Measurements from ENCODE around the gene HGFAC.

The HGFAC gene

DNA sequence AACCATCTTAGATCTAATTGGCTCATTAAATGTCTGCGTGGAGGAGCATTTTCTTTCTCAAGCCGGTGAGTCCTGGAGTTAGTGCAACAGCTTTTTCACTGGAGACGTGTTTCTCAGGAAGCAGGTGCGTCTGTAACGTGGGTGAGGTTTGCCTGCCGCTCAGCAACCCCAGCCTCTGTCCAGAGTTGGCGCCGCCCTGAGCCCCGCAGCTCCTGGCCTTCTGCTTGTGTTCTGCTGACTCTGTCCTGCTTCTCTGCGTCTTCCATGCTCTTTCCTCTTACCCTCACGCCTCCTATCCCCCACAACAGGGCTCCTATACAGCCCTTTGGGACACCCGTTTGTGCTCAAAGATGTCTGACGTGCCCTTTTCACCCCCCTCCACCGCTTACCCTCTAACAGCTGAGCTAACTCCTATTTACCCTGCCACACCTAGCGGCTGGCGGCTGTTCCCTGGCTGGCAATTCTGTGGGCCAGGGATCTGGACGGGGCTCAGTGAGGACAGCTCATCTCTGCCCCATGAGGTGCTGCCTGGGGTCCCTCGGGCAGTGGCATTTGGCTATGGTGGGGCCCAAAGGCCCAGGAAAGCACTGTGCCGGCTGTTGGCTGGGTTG, 40.1 kb downstream of the HGFAC start:
- DNase-seq (ENCODE audit: extremely low spot score, insufficient read length, low read depth), result no peak
- no peak for FAIRE-seq

DNA sequence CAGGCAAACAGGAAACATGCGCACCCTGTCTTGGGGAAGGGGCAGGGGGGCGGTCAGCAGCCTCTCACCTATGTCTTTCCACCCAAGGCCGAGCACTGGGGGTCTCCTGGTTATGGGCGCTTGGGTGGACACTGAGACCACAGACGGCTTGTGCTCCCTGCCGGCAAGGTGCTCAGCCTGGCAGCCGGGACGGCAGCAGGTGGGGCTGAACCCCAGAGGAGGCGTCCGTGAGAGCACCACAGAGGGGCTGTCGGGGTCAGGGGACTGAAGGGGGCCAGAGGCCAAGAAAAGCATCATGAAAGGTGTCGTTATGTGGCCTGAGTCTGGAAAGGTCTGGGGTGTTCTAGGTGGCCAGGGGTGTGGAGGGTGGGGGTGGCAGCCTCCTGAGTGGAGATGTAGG, 40.9 kb downstream of the HGFAC start:
- DNase-seq (ENCODE audit: extremely low spot score, insufficient read length, low read depth) (no peak), FAIRE-seq (no peak)

- no peak for FAIRE-seq
Measured at GRCh38 chr4:3483471-3483921, 41.7 kb downstream of the HGFAC start.

DNA sequence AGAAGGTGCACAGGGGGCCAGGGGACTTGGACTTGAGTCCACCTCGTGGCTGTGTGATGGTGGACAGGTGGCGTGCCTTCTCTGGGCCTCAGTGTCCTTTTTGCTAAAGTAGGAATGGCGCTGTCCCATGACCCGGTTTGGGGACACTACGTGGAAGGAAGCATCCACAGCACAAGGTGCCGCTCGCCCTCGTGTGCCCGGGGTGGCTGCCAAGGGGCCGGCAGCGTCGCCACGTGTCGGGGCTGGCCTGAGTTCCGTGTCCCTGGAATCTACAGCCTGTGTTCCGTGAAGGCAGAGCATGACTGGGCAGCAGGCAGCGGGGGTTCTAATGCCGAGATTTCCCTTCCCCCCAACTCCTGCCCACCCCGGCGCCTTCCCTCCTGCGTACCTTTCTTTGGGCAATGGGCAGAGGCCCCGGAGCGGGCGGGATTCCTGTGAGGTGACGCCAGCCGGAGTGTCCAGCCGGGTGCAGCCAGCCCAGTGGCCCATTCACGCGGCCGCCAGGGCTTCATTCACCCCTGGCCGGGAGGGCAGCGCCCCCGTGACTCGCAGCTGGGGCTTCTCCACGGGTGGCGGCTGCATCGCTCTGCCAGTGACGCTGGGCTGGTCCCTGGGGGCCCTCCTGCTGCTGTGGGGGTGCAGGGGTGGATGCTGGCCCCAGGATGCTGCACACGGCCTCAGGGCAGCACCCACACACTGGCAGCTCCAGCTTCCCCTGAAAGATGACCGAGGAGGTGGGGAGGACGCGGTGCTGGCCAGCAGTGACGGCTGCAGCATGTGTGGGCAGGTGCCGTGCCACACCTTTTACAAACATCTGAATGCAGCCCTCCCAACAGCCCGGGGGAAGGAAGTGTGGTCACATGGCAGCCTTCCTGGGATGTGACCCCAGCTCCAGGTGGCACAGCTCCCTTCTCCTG, 42.5 kb downstream of the HGFAC start:
- DNase-seq (ENCODE audit: extremely low spot score, insufficient read length, low read depth) (no peak), FAIRE-seq (no peak)

More at GRCh38 chr4:3483471-3483921, 41.7 kb downstream of the HGFAC start:
- no peak for DNase-seq (ENCODE audit: extremely low spot score, insufficient read length, low read depth)

GRCh38 chr4:3485011-3485791, 43.4 kb downstream of the HGFAC start:
- FAIRE-seq, result peak; percentile 61

GRCh38 chr4:3485886-3486540, 44.2 kb downstream of the HGFAC start:
- DNase-seq (ENCODE audit: extremely low spot score, insufficient read length, low read depth) (no peak), FAIRE-seq (no peak)

More at GRCh38 chr4:3485011-3485791, 43.4 kb downstream of the HGFAC start:
- DNase-seq (ENCODE audit: extremely low spot score, insufficient read length, low read depth), result no peak

DNA sequence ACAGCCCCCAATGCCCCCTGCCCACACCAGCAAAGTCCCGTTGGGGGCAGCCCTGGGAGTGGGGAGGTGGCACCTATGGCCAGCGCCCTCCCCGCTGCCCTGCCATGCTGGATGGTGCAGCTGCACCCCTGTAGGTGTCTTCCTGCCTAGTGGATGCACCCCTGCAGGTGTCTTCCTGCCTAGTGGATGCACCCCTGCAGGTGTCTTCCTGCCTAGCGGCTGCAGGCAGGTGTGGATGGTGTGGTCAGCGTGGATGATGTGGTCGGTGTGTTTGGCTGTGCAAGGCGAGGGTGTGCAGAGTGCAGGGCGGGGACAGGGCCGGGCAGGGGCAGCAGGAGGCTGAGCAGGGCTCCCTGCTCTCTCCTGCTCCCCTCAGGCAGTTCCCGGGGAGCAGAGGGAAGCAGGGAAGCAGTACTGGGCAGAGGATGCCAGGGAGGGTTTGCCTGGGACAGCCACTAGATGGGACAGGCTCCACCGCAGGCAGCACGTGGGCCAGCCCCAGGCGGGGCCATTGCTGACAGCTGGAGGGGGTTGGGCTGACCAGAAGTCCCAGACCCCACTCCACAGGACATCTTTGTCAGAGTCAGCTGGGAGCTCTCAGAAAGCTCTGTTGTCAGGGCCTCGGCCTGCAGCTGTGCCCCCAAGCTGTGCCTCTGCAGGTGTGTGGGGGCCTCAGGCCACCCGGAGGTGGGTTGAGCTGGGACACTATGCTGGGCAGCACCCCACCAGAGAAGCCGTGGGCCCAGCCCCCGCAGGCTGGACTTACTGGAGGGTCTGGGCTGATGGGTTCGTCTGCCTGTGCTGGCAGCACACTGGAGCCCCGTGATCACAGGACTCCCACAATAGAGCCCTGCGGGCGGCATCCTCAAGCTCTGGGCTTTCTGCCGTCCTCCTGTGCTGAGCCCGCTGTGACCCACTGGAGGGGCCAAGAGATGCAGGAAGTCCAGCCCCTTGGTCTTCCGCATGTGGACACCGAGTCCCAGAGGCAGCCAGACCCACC, 45.1 kb downstream of the HGFAC start:
- no peak for FAIRE-seq
- no peak for DNase-seq (ENCODE audit: extremely low spot score, insufficient read length, low read depth)

DNA sequence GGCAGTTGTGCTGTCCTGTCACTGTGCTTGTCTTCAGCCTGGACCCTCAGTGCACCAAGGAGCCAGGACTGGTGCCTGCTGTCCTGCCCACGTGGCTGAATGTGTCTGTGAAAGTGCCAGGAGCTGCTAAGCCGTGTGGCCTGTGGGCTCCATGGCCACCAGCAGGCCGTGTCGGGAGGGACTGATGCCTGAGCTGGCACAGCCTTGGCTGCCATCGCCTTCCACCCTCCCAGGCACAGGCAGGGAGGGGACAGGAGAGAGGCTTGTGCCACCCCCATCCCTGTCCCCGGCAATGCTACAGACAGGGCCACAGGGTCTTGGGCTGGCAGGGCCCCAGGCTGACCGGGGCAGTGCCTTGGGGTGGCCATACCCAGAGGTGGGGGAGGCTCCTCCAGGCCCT, 46.1 kb downstream of the HGFAC start:
- FAIRE-seq (no peak), DNase-seq (ENCODE audit: extremely low spot score, insufficient read length, low read depth) (no peak)

DNA sequence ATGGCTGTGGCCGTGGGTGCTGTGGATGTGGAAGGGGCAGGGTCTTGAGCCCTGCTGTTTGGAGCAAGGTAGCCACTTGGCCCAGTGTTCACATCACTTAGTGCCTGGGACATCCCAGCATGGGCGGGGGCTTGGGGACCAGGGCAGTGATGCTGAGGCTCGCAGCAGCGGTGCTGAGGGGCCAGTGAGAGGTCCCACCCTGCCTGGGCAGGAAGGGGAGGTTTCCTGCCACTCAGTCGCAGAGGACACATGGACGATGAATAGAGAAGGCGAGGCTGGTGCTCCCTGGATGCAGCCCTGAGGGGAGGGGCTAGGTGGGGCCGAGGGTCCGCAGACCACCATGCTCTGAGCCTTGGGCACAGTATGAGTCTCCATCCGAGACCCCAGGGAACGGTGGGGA, 47.1 kb downstream of the HGFAC start:
- DNase-seq (ENCODE audit: extremely low spot score, insufficient read length, low read depth) (no peak), FAIRE-seq (no peak)

- FAIRE-seq, result no peak
- no peak for DNase-seq (ENCODE audit: extremely low spot score, insufficient read length, low read depth)
Measured at GRCh38 chr4:3489451-3489962, 47.7 kb downstream of the HGFAC start.

DNA sequence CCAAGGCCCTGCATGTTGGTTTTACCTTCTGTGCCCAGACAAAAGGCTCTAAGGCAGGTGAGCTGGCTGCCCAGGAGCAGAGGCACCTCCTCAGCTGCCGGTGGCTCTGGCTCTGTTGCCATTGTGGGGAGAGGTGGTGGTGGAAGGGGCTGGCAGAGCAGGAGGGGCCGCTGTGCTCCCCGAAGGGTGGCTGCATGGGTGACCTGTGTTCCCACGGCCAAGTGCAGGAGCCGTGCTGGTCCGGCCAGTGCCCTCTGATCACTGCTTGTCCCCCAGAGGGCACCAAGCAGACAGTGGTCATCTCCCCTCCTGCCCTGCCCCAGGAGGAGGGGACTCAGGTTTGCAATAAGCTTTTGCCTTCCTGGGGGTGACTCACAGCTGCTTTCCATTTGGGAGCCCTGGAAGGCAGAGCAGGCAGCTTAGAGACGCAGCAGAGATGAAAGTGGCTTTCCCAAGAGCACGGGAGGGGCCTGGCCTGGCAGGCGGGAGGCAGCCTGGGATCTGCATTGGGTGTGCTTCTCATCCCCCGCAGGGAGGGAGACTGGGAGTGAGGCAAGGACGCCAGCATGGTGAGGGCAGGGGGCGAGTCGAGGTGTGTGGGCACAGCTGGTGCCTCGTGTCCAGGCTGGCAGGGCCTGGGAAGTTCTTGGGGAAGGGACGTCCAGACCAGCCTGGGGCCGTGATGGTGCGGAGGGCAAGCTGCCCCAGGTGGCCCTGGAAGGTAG, 50.1 kb downstream of the HGFAC start:
- no peak for FAIRE-seq
- DNase-seq (ENCODE audit: extremely low spot score, insufficient read length, low read depth), result no peak

DNA sequence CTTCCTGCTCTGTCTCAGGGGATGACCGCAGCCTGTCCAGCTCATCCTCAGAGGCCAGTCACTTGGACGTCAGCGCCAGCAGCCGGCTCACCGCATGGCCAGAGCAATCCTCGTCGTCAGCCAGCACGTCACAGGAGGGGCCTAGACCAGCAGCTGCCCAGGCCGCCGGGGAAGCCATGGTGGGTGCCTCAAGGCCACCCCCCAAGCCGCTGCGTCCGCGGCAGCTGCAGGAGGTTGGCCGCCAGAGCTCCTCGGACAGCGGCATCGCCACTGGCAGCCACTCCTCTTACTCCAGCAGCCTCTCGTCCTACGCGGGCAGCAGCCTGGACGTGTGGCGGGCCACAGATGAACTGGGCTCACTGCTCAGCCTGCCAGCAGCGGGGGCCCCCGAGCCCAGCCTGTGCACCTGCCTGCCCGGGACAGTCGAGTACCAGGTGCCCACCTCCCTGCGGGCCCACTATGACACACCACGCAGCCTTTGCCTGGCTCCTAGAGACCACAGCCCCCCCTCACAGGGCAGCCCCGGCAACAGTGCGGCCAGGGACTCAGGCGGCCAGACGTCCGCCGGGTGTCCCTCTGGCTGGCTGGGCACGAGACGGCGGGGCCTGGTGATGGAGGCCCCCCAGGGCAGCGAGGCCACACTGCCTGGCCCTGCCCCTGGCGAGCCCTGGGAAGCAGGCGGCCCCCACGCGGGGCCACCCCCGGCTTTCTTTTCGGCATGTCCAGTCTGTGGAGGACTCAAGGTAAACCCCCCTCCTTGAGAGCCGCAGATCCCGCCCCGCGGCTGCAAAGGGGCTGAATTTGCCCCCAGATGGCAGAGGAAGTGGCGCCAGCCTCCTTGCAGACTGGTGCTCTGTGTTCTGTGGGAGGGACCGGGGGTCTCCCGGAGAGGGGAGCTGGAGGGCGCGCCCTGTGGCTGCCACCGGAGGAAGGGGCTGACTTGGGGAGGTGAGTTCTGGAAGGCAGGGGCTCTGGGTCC, 51.3 kb downstream of the HGFAC start:
- DNase-seq (ENCODE audit: extremely low spot score, insufficient read length, low read depth) (no peak), FAIRE-seq (no peak)

DNA sequence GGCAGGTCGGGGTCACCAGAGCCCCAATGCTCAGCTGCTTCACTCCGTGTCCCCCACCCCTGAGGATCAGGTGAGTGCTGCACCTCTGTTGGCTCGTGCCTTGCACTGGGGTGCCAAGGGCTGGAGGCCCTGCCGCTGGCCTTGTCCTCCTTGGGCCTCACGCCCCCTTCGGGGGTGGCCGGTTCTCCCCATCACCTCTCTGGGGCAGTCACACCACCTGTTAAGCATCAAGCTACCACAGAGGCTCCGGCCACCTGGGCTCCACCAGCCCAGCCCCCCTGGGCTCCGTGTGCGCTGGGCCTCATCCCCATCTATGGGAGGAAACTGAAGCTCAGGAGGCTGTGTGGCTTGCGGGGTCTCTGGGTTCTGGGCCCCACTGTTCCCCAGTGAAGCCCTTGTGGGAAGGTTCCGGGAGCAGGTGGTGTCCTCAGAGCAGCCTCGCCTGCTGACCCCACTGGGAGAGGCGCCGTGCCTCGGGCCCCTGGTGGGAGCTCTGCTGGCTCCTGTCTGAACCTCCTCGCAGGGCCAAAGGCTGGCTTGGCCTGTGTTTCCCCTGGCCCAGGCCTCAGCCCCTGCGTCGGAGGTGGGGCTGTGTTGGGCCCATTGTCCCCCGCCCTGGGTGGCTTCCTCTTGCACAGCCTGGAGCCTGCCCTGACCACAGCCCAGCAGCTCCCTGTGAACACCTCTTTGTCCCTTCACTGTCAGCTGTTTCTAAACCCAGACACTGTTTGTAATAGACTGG, 52.1 kb downstream of the HGFAC start:
- FAIRE-seq, result no peak

DNA sequence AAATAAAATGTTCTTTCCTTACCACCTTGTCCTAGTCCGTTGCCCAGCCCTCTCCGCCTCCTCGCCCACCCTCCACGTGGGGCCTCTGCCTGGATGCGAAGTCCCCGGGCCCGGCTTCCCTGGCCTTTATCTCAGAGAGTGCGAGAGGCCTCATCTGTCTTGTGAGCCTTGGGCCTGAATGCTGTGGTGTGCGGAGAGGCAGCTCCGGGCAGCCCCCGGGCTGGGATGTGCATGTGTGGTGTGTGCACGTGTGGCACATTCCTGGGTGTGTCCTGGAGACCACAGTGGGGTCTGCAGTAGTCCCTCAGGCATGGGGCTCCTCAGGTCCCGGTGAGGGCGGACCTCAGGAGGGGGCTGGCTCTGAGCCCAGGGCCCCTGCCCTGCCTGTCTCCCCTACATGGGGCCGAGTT, 52.7 kb downstream of the HGFAC start:
- DNase-seq (ENCODE audit: extremely low spot score, insufficient read length, low read depth), result no peak
- FAIRE-seq, result no peak

More for the DNA sequence above, 52.1 kb downstream of the HGFAC start:
- DNase-seq (ENCODE audit: extremely low spot score, insufficient read length, low read depth), result no peak

DNA sequence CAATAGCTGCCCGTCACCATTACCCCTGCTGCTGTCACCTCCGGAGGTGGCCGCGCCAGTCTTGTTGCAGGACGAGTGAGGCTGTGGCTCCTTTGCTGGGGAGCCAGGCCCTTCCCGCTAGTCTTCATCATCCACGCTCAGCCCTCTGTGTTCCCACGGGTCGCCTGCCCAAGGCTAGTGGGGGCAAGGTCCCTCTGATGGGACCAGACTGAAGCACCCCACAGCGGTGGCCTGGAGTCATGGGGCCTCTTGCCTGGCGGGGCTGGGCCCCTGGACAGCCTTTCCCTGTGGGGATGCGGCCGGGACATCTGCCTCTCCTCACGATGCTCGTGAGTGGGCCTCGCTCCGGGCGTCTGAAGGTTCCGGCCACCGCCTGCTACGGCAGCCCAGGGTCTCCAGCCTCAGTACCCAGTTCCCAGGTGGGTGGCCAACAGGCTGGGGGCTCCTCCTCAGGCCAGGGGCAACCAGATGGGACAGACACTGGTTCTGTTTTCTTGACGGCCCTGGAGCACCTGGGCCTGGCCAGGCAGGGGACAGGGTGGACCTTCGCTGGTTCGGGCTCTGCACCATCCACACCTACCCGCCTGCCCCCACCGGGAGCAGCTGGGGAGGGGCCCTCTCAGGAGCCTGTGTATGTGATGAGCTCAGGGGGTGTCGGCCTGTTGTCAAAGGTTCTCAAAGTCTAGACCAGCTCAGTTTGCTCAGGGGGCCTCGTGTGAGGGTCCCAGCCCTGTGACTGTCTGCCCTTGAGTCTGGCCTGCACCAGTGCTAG, 53.6 kb downstream of the HGFAC start:
- FAIRE-seq (no peak), DNase-seq (ENCODE audit: extremely low spot score, insufficient read length, low read depth) (no peak)

GRCh38 chr4:3496021-3496420, 54.3 kb downstream of the HGFAC start:
- DNase-seq (ENCODE audit: extremely low spot score, insufficient read length, low read depth) (no peak), FAIRE-seq (no peak)
